ENCODE results near the gene TCP11L1. TPM values are rescaled to one million over a fixed set of nuclear protein-coding genes. Genes with fewer than 3 reads are reported as not detected.

Gene TCP11L1, protein sequence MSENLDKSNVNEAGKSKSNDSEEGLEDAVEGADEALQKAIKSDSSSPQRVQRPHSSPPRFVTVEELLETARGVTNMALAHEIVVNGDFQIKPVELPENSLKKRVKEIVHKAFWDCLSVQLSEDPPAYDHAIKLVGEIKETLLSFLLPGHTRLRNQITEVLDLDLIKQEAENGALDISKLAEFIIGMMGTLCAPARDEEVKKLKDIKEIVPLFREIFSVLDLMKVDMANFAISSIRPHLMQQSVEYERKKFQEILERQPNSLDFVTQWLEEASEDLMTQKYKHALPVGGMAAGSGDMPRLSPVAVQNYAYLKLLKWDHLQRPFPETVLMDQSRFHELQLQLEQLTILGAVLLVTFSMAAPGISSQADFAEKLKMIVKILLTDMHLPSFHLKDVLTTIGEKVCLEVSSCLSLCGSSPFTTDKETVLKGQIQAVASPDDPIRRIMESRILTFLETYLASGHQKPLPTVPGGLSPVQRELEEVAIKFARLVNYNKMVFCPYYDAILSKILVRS
- total RNA-seq: 13.2 and 16.7 TPM in 2 replicates

DNA sequence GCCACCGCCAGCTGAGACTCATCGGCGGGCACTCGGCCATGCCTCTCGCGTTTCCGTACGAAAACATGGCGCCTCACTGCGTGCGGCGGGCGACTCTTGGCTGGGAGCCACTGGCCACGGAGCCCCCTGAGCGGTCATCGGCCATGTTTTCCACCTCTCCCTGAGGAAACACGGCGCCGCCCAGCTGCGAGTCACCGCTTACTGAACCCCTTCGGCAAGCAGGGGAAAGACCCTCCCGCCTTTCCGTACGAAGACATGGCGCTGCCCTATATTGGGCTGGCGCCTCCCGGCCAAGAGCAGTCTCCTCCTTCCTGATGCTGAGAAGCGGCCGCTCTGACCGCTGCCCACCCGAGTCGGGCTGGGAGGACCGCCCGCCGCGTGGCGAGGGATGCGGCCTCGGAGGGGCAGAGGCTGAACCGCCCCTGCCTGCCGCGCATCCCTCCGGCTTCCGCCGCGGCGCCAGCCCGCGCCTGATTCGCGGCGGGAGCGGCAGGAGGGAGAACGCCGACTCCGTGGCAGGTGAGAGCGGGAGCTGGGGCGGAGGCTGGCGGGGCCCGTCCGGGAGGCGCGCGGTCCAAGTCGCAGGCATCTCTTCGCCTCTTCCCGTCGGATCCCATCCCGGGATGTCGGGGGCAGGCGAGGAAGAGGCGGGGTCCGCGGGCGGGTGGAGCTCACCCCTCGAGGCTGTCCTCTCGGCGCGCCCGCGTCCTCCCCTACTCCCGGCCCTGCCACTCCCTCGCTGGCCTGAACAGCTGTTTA lies at the start of gene TCP11L1:
TSS of gene TCP11L1 (plus strand) at position 299 of the 759 bp plus-strand sequence. CDS start 4,202 bp downstream, outside the sequence.

DNA sequence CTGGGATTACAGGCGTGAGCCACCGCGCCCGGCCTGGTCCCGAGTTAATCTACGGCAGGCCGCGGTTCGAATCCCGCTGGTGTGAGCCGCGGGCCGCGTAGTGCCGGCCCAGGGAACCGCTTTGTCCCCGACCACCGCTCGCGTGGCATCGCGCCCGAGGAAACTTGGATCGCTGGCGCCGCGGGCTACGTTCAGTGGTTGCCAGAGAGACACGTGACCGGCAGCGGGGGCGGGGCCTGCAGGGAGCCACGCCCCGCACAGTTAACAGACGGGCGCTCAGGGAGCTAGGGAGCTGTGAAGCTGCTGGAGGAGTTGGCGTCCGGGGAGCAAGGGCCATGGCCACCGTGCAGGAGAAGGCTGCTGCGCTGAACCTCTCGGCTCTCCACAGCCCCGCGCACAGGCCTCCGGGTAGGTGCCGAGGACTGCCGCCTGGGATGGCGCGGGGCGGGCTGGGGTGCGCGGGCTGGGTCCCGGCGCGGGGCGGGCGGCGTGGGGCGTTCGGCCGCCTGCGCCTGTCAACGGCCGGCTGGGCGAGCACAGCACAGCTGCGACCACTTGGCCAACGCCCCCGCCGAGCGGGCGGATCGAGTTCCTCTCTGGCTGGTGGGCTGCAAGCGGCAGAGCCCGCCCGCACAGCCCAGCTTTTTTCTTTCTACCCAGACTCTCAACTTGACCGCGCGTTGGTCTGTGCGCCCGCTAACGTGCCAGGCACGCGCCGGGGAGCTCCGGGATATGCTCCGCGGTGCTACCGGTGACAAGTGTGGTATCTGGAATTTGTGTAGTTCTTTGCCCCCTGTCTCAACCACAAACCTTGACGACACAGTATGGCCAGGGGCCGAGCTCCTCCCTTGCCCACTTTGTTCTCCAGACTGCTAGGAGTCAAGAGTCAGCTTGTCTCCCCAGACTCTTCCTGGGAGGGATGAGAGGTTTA lies 23.5 kb upstream of the TCP11L1 start, which contains the start of gene DEPDC7:
TSS of gene DEPDC7 (plus strand) at position 258 of the 931 bp plus-strand sequence. CDS start at position 336, 78 bp downstream.

Other genes starting within 250 kb of the TCP11L1 start
- not detected in 2 replicates for gene CCDC73, start 244.9 kb upstream of the TCP11L1 start, total RNA-seq
- gene PRRG4, start 209.6 kb upstream of the TCP11L1 start, total RNA-seq: under 0.01 and 0.09 TPM in 2 replicates
- gene QSER1, start 146.8 kb upstream of the TCP11L1 start, total RNA-seq: 11.4 and 11.7 TPM in 2 replicates
- 5.3 and 7.4 TPM in 2 replicates for gene DEPDC7, start 23.7 kb upstream of the TCP11L1 start, total RNA-seq
- gene CSTF3, start 121.9 kb downstream of the TCP11L1 start, total RNA-seq: 23.5 and 26.0 TPM in 2 replicates
- 78.4 and 102 TPM in 2 replicates for gene HIPK3, start 217.8 kb downstream of the TCP11L1 start, total RNA-seq